Measurements from ENCODE around the gene ANKRD13D.

- no peak for TF ChIP-seq CTCF (IDR thresholded peaks at IDR 0.05)
- TF ChIP-seq ZFX (IDR thresholded peaks at IDR 0.05; ENCODE audit: borderline replicate concordance): no peak
Observed at GRCh38 chr11:67251841-67252240, 37.3 kb upstream of the ANKRD13D start.
